DMS153 treated with DMSO at 0.1 percent for 48 hours (cell line): ENCODE measurements around the gene REEP1.

ENCODE experiments used
- DNase-seq: peaks from one replicate; lab custom pipeline; 2025; ENCODE audit not compliant: unreplicated experiment; lab: John Stamatoyannopoulos, UW

REEP1 gene

DNA sequence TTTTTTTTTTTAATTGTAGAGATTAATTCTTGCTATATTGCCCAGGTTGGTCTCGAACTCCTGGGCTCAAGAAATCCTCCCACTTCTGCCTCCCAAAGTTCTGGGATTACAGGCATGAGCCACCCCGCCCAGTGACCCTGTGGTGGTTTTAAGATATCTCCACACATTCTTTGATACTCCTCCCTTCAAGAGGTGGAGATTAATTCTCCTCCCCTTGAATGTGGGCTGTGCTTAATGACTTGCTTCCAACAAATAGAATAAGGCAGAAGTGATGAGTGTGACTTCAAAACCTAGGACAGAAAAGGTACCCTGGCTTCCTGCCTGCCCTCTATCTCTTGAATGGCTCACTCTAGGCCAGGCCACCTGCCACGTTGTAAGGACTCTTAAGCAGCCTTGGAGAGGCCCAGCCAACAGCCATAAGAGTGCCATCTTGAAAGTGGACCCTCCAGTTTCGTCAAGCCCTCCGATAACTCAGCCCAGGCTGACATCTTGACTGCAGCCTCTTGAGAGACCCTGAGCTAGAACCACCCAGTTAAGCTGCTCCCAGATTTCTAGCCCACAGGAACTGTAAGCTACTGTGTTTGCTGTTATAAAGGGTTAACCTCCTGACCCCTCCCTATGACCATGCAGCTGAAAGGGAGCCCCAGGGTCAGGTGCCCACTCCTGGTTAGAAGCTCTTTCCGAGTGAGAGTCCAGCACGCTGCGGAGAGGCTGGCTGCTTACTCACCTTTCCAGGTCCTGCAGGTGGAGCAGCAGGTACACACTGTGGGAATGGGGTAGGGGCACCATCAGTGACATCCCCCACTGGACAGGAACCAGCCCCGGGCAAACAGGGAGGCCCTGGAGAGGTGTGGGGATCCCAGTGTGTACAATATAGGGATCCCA is 110.5 kb downstream of the REEP1 start:
- DNase-seq, result no peak

DNA sequence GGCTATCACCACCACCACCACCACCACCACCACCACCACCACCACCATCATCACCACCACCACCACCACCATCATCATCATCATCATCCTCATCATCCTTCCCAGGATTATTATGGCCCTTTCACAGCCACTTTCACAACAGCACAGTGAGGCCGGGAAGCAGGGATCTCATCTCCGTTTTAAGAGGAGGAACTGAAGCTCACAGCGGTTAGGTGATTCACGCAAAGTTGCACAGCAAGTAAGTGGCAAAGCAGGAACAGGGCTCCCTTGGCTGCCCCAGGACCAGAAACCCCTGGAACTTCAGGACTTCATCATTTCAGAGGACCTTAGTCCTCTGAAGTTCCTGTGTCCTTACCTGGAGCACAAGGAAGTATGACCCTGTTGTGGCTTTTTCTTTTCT is 111.4 kb downstream of the REEP1 start:
- DNase-seq, result no peak

DNA sequence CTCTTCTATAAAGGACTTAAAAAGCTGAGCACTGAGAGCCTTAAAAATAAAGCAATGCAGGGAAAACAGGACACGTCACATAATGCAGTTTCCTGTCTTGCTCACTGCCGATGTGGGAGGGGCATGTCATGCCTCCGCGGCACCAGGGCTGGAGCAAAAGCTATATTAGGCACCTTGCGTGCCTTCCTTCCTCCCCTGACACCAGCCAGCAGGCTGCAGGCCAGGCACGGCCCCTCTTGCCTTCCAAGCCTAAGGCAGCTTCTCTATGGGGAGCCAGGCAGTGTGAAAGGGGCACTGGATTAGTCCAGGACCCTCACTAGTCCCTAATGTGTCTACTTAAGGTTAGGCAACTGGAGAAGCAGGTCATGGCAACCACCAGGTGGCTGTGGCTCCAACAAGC is 111.8 kb downstream of the REEP1 start:
- no peak for DNase-seq

DNA sequence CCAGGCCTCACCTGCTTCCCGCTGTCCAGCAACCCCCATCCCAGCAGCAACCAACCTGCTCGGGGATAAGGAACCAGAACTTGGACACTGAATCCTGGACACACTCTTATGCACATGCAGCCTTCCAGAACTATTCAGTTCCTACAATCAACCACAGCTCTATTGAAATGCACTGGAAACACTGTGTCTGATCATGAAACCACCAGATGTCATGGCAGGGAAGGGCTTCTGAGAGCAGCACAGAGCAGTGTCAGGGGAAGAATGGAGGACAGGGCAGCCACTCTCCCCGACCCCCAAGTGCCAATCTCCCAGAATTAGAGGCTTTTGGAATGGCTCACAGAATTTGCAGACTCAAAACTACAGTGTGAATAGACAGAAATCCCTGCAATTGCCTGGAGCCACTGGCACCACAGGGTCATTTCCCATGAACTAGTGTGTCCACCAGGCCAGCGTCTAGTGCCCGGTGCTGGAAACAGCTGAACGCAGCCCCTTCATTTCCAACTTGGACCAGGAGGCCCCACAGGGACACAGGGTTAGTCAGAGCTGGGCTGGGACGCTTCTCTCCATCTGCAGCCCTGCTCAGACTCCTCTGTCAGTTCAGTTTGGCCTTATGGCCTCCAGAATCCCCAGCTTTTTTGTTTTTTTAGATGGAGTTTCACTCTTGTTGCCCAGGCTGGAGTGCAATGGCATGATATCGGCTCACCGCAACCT is 112.6 kb downstream of the REEP1 start:
- no peak for DNase-seq

DNA sequence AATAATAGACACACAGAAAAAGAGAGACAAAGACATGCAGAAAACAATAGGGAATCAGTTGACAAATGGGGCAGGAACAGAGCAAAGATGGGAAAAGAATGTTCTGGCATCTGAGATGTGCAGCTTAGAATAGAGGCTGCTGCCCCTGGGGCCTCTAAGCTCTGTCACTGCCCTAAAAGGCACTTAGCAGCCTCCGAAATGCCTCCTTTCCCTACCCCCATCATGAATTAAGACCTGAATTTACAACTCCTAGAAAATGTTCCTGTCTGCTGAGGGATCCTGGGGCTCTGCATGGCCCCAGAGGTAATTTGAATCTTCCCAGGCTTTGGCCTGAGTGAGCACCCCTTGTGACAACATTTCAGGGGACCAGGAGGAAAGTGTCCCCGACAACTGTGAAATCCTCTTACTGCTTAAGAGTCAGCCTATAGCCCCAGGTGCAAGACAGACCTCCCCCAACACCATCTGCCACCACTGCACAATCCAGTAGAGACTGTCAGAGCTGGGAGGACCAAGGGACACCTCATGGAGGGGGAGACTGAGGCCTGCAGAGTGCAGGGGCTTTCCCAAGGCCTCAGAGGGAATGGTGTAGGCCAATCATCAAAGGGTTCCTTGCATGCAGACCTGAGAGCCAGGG is 113.4 kb downstream of the REEP1 start:
- DNase-seq, result no peak

DNA sequence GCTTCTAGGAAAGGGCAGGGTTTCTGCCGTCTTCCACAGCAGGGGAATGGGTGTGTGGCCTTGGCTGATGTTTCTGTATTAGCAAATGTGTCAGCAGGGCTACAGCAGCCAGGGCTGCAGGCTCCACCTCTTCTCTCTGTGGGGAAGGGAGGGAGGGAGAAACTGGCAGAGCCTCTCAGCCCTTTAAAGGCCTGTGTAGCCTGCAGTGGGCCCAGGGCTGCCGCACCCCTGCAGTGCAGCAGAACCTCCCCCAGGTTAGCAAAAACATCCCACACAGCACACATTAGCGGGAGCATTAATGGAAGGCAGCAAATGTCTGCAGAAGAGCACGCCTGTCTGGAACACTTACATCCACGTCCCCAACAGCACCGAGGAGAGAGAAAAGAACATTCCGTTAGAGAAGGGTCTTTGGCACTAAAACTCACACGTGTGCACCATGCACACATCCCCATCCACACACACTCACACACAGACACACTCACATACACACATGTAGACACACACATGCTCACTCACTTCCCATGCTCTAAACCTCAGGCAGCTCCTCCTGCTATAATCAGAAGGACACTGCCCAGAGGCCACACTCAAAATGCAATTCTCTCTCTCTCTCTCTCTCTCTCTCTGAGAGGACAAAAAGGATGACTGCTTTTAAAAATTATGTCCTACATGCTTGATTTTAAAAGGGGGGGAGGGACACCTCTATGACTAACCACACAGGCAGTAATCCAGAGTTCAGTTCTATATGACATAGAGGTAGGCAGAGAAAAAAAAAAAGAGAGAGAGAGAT is 114.1 kb downstream of the REEP1 start:
- DNase-seq, result no peak

DNA sequence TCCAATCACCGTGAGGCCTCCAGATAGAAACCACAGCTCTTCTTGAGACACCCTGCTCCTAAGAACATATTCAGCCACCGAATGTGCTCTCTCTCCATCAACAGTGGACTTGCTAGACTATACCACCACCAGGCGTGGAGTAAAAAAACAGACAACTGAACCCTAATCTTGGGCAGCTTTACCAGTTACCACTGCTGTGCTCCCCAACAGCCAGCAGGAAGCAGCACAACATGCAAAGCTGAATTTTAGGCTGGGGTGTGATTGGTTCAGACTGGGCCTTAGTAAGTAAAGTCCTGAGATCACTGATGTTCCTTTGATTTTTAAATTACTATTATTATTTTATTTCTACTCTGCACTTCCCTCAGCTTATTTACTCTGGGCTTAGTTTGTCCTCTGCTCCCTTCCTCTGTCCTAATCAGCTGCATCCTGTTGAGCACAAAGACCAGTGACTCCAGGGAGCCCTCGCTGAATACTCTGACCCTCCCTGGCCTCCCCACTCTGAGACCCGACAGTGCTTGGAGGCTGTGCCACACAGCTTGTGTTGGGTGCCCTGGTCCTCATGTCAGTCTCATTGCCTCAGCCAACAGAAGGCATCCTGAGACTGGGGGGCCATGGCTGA is 116.3 kb downstream of the REEP1 start:
- DNase-seq, result no peak

DNA sequence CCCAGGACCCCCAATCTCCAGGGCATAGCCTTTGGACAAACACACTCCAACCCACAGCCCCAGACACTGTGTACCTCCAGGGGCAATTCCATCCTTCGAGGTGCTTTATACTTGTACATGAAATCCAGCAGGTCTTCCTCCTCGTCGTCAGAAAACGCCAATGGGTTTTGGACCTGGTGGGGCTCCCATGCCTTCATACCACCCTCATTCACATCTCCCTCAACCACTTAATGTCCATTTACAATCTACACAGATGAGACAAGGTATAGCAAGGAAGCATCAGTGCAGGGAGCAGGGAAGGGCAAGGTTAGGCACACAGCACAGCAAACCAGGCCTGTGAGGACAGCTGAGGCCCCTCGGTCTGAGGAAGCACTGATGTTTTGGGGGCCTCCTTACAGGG is 117.5 kb downstream of the REEP1 start:
- DNase-seq, result no peak

DNA sequence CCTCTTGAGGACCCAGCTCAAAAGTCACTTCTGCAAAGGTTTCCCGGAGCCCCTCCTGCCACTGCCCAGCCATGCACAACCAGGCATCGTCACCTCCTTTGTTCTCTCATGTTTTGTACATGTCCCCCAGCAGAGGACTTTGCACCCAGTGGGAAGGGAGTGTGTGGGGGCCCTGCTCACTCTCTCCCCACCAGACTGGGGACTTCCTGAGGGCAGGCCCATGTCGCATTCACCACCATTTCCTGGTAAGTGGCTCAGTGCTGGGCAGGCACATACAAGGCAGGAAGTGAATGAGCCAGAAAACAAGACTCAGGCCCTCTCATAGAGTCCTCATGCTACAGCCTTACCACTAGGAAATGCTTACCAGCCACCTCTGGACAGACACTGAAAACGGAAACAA is 119.3 kb downstream of the REEP1 start:
- DNase-seq, result no peak

DNA sequence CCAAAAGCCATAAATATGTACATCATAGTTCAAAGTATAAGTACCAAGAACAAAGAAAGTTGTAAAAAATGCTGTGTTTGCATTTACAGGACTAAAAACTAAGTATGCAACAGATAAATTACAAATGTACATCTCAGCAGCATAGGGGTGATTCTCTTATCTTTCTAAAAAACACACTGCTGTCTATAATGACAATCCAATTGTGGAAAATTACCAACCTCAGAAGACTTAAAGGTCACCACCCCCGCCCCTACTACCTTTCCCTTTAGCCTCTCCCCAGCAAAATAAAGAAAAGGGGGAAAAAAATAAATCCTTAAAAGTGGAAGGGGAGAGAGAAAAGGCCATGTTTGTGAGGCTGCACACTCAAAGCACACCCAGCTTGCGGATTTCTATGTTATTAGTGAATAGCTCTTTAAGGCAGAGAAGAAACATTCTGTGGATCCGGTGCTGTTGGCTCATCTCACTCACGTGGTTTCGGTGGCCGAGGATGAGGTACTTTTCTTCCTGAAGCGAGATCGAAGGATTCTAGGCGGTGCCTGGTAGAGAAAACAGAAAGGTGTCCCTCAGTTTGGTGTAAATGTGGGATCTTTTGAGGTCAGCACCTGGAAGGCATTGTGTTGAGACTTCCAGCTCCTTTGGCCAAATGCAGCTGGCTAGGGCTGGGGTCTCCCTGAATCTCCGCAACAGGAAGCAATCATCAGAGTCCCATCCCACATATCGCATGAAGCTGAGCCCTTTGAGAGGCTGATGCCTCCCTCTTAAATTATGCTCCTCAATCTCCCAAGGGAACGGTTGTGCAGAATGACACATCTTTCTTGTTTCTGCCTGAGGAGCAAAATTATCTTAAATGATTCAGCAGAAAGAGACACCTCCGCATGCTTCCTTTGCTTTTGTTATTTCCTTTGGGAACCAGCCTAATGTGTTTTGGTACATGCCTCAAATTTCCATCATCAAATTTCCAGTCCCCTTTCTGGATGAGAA is 120.6 kb downstream of the REEP1 start:
- DNase-seq, result no peak

DNA sequence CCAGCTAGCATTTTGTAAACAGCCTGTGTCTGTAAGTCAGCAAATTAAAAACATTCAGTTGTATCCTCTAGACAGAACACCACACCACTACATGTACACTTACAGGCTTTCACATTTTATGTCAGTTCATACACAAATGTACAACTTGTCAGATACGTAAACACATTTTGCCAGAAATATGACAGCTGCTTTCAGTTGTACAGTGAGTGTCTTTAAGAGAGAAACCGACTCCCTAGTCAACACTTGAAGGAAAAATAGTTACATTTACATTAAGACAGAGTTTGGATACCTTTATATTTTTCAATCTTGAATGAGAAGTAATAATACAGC is 123.0 kb downstream of the REEP1 start:
- DNase-seq, result no peak

DNA sequence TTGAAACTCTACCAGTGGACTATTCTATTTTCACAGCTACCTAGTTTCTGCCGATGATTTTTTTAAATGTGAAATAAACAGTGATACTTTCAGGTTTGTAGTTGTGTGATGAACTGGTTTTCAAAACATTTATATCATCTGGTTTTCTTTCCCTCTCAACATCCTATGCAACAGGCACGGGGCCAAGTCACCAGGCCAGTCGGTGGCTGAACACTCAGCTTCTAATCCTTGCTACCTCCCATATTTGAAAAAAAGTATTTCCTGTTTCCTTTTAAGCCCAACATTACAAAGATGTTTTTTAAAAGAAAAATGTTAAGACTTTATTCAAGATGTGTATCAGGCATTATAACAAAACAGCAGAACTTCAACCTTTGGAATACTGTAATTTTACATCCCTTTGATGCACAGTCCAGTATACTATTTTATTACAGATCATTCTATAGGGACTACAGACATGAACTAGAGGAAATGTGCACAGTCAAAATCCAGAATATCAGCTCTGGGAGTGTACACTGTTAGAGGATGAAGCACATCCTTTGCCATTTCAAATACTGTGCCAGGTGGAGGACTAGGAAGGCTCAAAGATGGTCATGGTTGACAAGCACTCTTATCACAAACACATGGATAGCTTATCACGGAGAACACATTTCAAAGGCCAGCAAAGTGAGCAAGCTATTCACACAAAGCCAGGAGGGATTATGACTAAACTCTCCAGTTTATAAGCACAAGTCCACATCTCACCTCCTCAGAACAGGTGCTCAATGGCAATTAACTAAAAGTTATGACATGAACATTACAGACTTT is 123.5 kb downstream of the REEP1 start:
- no peak for DNase-seq

DNA sequence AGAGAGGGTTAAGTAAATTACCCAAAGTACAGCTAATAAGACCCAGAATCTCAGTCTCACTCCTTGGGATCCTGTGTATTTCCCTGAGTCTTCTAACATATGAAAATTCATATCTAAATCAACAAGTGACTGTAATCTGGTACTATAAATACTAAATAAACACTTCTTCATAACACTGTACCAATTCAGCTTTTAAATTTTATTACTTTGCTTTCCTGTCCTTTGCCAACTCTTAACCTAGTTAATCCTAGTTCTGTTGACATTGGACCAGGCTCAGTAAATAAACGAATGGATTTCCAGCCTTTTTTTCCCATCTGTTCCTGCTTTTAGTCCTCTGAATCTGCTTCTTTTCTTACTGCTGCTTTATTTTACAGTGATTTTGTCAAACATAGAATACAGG is 124.4 kb downstream of the REEP1 start:
- no peak for DNase-seq

DNA sequence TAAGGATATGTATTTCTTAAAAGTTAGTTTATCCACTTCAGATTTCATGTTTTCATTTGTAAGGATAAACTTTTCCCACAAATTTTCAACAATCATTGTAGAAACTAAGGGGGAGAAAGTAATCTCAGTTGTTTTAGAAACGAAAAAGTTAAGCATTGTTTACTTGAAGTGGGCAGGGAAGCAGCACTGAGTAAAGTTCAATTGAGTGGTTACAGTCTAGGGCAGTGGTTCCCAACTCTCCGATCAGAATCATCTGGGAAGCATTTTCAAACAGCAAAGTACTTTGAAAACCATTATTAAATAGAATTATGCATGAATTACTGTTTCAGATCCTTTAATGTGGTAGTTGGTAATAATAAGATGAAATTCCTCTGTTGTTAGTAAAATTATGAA is 125.6 kb downstream of the REEP1 start:
- no peak for DNase-seq

DNA sequence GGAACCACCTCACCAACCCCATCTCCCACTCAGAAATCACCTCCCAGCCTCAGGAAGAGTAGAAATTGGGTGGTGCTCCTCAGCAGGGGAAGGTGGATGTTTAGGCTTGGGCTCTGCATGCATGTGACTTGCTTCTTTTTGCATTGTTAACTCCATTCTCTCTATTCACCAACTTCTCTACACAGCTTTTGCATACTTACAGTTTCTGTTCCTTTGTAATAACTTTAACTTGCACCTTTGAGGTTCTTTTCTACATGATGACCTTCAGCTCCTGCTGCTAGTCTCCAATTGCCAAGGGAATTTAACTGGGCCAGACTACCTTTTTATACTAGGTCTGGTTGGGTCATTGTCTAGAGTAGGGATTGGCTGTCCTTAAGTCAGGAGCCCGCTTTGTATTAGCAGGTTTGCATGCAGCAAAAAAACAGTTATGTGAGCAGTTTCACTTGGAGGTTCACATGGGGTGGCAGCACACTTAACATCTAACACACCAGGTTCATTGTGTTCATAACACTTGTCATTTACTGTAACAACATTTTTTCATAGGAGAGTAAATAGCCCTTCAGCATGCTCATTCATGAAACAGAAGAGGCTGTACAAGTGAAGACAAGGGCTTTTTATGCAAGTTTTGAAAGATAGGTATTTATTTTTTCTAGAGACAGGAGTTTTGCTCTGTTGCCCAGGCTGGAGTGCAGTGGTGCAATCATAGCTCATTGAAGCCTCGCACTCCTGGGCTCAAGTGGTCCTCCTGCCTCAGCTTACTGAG is 126.2 kb downstream of the REEP1 start:
- no peak for DNase-seq

DNA sequence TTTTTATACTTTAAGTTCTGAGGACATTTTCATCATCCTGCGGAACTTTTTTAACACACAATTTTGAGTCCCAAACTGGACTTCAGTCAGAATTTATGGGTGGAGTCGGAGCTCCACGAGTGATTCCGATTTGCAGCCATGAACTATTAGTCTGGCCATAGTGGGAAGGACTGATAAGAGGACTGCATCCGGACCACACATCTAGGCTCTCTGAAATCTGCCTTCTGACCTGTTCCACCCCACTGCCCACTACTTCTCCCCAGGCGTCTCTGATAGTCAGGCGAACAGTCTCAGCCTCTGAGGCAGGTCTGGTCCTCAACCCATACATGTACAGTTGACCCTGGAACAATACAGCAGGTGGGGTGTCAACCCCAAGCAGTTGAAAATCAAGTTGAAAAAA is 133.0 kb downstream of the REEP1 start:
- no peak for DNase-seq

DNA sequence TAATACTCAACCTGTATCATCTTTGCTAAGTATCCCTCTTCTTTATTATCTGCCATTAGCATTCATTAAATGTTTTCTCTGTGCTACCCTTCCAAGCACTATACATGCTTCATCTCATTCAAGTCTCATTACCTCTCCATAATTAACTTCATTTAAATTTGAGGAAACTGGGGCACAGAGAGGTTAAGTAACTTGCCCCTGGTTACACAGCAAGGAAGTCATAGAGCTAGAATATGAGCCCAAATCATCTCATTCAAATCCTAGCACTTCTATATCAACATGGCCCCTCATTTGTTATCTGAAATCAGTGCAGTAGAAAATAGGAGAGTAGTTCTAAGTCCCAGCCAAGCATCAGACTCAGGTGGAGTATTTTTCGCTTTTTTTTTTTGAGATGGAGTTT is 133.8 kb downstream of the REEP1 start:
- no peak for DNase-seq

DNA sequence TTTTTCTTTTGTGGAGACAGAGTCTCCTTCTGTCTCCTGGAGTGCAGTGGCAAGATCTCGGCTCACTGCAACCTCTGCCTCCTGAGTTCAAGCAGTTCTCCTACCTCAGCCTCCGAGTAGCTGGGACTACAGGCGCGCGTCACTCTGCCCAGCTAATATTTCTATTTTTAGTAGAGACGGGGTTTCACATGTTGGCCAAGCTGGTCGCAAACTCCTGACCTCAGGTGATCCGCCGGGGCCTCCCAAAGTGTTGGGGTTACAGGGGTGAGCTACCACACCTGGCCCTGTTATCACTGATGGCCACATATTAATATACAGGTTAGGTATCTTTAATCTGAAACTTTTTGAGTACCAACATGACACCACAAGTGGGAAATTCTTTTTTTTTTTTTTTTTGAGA is 134.7 kb downstream of the REEP1 start:
- no peak for DNase-seq
